K562 (cell line): ENCODE results near the gene MAST4. TPM values are rescaled to one million over a fixed set of nuclear protein-coding genes. Genes with fewer than 3 reads are reported as not detected.

Experiments
- ATAC-seq: fragments of 200-7000 bp; cut with Tn5 transposase; 3 replicates; pipeline ENCODE4 v1.9.1; 2020; ENCODE audit warnings: moderate library complexity
- BruUV-seq: library from RNA; stranded (reverse); fragments of 400-500 nt; replicated peaks from 2 replicates; lab custom pipeline; 2021; lab: Mats Ljungman, UMichigan
- CTCF ChIA-PET: fragments of 300-600 bp; formaldehyde crosslinking; extraction: SDS; loops from one replicate; lab custom pipeline; 2021; ENCODE audit warnings: low intra/inter-chr PET ratio; lab: Yijun Ruan, JAX
- POLR2A ChIA-PET: fragments of 300-600, 350-650 bp; sonication (Branson Sonifier 250); formaldehyde crosslinking; extraction: SDS; loops from one replicate; lab custom pipeline; 2021; ENCODE audit warnings: antibody characterized with exemption, inconsistent platforms; lab: Yijun Ruan, JAX
- DNase-seq, 4 experiments: peaks; one replicate each; pipeline versions ENCODE4 v3.0.0 to v3.0.0-alpha.2; 2011 to 2018; ENCODE audit warnings: low spot score in 3 of 4, mixed read lengths in 3 of 4; ENCODE audit errors: extremely low read depth in 1 of 4
- FAIRE-seq: peaks from 2 replicates; lab custom pipeline; 2011; peaks lifted over from hg19 to GRCh38; lab: Jason Lieb, UNC
- H2AFZ ChIP-seq: 2 replicates; pipeline ENCODE4 v1.6.0; 2011; ENCODE audit warnings: low read depth, low read length, control low read depth, inconsistent platforms
- H3K27ac ChIP-seq: fragments of 200-600 bp; 3 replicates; pipeline ENCODE4 v1.8.0; 2011; ENCODE audit warnings: low read depth, mild to moderate bottlenecking, control low read depth, inconsistent platforms, low read length, moderate library complexity, mixed read lengths; ENCODE audit errors: extremely low read depth
- H3K27me3 ChIP-seq, 2 experiments: fragments of 300-600 bp in 1 of 2; 2 replicates in 1 of 2; 3 replicates in 1 of 2; pipeline versions ENCODE4 v1.6.0 to v1.8.0; 2011; ENCODE audit warnings: inconsistent platforms in 2 of 2, low read length in 2 of 2, mild to moderate bottlenecking in 1 of 2, mixed read lengths in 1 of 2, moderate library complexity in 1 of 2; ENCODE audit not compliant: control insufficient read depth in 2 of 2, insufficient read depth in 2 of 2
- H3K36me3 ChIP-seq: fragments of 300-600 bp; 3 replicates; pipeline ENCODE4 v1.8.0; 2011; ENCODE audit warnings: mild to moderate bottlenecking, low read length, inconsistent platforms; ENCODE audit not compliant: control insufficient read depth, insufficient read depth
- H3K4me1 ChIP-seq, 2 experiments: fragments of 200-600 bp in 1 of 2; replicated peaks in 1 of 2; 2 replicates in 1 of 2; 3 replicates in 1 of 2; pipeline versions ENCODE4 v1.5.1 to v1.8.0; 2011; ENCODE audit warnings: inconsistent platforms in 2 of 2, low read length in 2 of 2, mild to moderate bottlenecking in 1 of 2, mixed read lengths in 1 of 2, moderate library complexity in 1 of 2; ENCODE audit not compliant: control insufficient read depth in 2 of 2, insufficient read depth in 2 of 2
- H3K4me2 ChIP-seq: 2 replicates; pipeline ENCODE4 v1.6.1; 2011; ENCODE audit warnings: low read length, control low read depth, inconsistent platforms, mixed read lengths; ENCODE audit not compliant: insufficient read depth
- H3K4me3 ChIP-seq: fragments of 200-600 bp; sonication (generic), shearing (Covaris generic); 2 replicates; pipeline ENCODE4 v1.5.1; 2016; ENCODE audit warnings: control low read depth, inconsistent platforms
- H3K79me2 ChIP-seq: fragments of 200-600 bp; 3 replicates; pipeline ENCODE4 v1.8.0; 2011; ENCODE audit warnings: low read length, inconsistent platforms; ENCODE audit not compliant: control insufficient read depth, insufficient read depth
- H3K9ac ChIP-seq, 2 experiments: 2 replicates each; pipeline versions ENCODE4 v1.6.0 to v1.6.1; 2011; ENCODE audit warnings: low read depth in 2 of 2, low read length in 2 of 2, control low read depth in 1 of 2, inconsistent platforms in 1 of 2, mild to moderate bottlenecking in 1 of 2, mixed read lengths in 1 of 2; ENCODE audit not compliant: insufficient read depth in 1 of 2
- H3K9me1 ChIP-seq: one replicate; pipeline ENCODE4 v1.6.0; 2011; ENCODE audit warnings: inconsistent platforms, mild to moderate bottlenecking, low read length, moderate library complexity; ENCODE audit not compliant: control insufficient read depth, insufficient read depth
- H3K9me3 ChIP-seq: replicated peaks from 2 replicates; pipeline ENCODE4 v1.5.1; 2011; ENCODE audit warnings: low read depth, low read length, inconsistent platforms; ENCODE audit not compliant: control insufficient read depth, insufficient read depth
- H4K20me1 ChIP-seq: replicated peaks from 2 replicates; pipeline ENCODE4 v1.6.1; 2011; ENCODE audit warnings: low read length, inconsistent platforms, mixed read lengths; ENCODE audit not compliant: control insufficient read depth, insufficient read depth
- GABPA ChIP-seq: fragments of 200-800 bp; sonication (Bioruptor generic); conservative IDR thresholded peaks from 2 replicates; pipeline ENCODE4 v1.6.1; 2016; ENCODE audit warnings: low read depth, missing genetic modification characterization, missing compliant biosample characterization
- KHSRP ChIP-seq: fragments of 450-650 bp; IDR thresholded peaks from 2 replicates; pipeline ENCODE4 v1.6.1; 2017
- PHF8 ChIP-seq: fragments of 200-600 bp; sonication (generic); IDR thresholded peaks from 2 replicates; pipeline ENCODE4 v1.6.1; 2012; ENCODE audit warnings: mixed run types, mild to moderate bottlenecking, inconsistent platforms, low read length, moderate library complexity, borderline replicate concordance
- POLR2B ChIP-seq: fragments of 450-650 bp; IDR thresholded peaks from 2 replicates; pipeline ENCODE4 v1.6.1; 2018; ENCODE audit warnings: low read depth; ENCODE audit not compliant: partially characterized antibody
- RBM17 ChIP-seq: fragments of 200-400 bp; formaldehyde crosslinking; IDR thresholded peaks from 2 replicates; pipeline ENCODE4 v1.6.1; 2017; ENCODE audit warnings: low read depth, mild to moderate bottlenecking, low read length, borderline replicate concordance
- SOX6 ChIP-seq: fragments of 450-650 bp; IDR thresholded peaks from 2 replicates; pipeline ENCODE4 v1.6.1; 2014; ENCODE audit warnings: mild to moderate bottlenecking
- TCF7 ChIP-seq: sonication (generic); IDR thresholded peaks from 2 replicates; pipeline ENCODE4 v1.6.1; 2016; ENCODE audit warnings: antibody characterized with exemption, borderline replicate concordance
- TCFL5 ChIP-seq: fragments of 250-450 bp; sonication (Bioruptor Pico); conservative IDR thresholded peaks from 2 replicates; pipeline ENCODE4 v1.6.1; 2021; ENCODE audit warnings: mild to moderate bottlenecking, moderate library complexity, matching md5 sums
- ZBTB1 ChIP-seq: sonication (generic); formaldehyde crosslinking; IDR thresholded peaks from 2 replicates; pipeline ENCODE4 v1.8.1; 2023; ENCODE audit warnings: missing genetic modification reagents, low read depth, mild to moderate bottlenecking, borderline replicate concordance
- ZBTB8A ChIP-seq: fragments of 450-650 bp; IDR thresholded peaks from 2 replicates; pipeline ENCODE4 v1.6.1; 2018; ENCODE audit warnings: mild to moderate bottlenecking, moderate library complexity; ENCODE audit not compliant: partially characterized antibody
- ZC3H8 ChIP-seq: fragments of 450-650 bp; IDR thresholded peaks from 2 replicates; pipeline ENCODE4 v1.6.1; 2017
- ZNF347 ChIP-seq: fragments of 450-650 bp; formaldehyde crosslinking; IDR thresholded peaks from 2 replicates; pipeline ENCODE4 v1.4.0; 2020; ENCODE audit warnings: low read depth, mild to moderate bottlenecking, moderate library complexity
- WGBS: fragments of 100-300 bp; shearing (Covaris generic); methylation state at CpG from one replicate; pipeline ENCODE4 v1.1.6; 2016; ENCODE audit warnings: low coverage, mixed read lengths; ENCODE audit not compliant: insufficient coverage; ENCODE audit errors: missing lambda C conversion rate; 5-methylcytosine and 5-hydroxymethylcytosine counted together
- in situ Hi-C: fragments of 300-500 bp; cut with MboI; formaldehyde crosslinking; loops from 4 replicates; pipeline ENCODE4 v1.15.0; 2018; ENCODE audit warnings: inconsistent platforms, mixed read lengths
- intact Hi-C: fragments of 100-400 bp; cut with micrococcal nuclease; formaldehyde crosslinking; loops from 2 replicates; pipeline ENCODE4 v1.14.2; 2022
- polyA plus RNA-seq, 8 experiments: library from polyadenylated mRNA; depleted of rRNA in 4 of 8; stranded (reverse) in 5 of 8; unstranded in 3 of 8; fragments of >200 nt; fragmentation: Nextera tagmentation in 2 of 8; fragmentation: Illumina TruSeq in 1 of 8; extraction: Ambion mirVana in 2 of 8; extraction: Trizol in 1 of 8; gene quantifications; 2 replicates each; pipeline versions ENCODE4 v1.2.1 to v1.2.3, GENCODE V29; 2011 to 2014; ENCODE audit warnings: inconsistent platforms in 1 of 8, missing spikeins in 1 of 8
- total RNA-seq, 7 experiments: library from RNA; depleted of rRNA in 6 of 7; stranded (reverse); fragments of >200 nt in 6 of 7; fragmentation: Illumina TruSeq in 2 of 7; extraction: Trizol in 2 of 7; gene quantifications; 2 replicates each; pipeline versions ENCODE4 v1.2.1 to v1.2.3, GENCODE V29; 2011 to 2021; ENCODE audit warnings: low replicate concordance in 1 of 7

The MAST4 gene
- total and polyA plus RNA-seq, 9 of the 15 experiments (the other 6 are each of a cell fraction or from before 2014, with no cell fraction given): 0.88 to 10.1 (median 5.2) TPM

DNA sequence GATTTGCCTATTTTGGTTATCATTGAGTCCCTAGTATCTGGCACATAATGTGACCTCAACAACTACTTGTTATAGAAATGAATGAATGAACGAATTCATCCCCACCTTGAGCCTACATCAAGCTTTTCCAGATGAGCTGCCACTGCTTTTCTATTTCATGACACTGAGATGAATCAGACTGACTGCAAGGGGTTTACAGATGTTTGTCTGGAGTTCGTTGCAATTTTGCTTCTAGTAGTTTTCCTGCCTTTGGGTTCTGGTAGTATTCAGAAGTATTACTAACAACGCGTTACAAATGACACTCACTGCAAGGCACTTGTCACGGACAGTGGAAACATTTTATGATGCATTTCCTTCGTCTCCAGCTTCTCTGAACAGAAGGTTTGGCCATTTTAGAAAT is 378.1 kb downstream of the MAST4 start:
- Histone ChIP-seq H3K9me1 (no peaks in the 10 kb centered on the region), H3K4me1 (no peaks in the 10 kb centered on the region), H3K79me2 (no peaks in the 10 kb centered on the region), H3K9me3 (no peaks in the 10 kb centered on the region), H3K36me3 (no peaks in the 10 kb centered on the region), H3K9ac (no peak overlapping the region)
- under 1% methylated on average over 6 of the region's 6 CpGs for WGBS
- DNase-seq: no peak
- TF ChIP-seq TCFL5 (CRISPR knock-in tag): no peak
- no peak for TF ChIP-seq POLR2B
- TF ChIP-seq ZNF347 (CRISPR knock-in tag): no peak
- no peak for TF ChIP-seq ZC3H8
- TF ChIP-seq, all 486 proteins: peak for 0
- CTCF ChIA-PET: no interaction called here
- BruUV-seq: no TSS peak
- no peaks in the 10 kb centered on the region for H4K20me1 ChIP-seq
- intact Hi-C loops: no loop called here
- ATAC-seq: no peak
- no peak overlapping the region for H3K27ac ChIP-seq
- POLR2A ChIA-PET: interaction anchor here (0.6 to 0.7 kb wide), 2 partner anchors 8 to 1801 kb away, joined by 3 read pairs; no protein-coding TSS in a partner anchor
- FAIRE-seq: no peak
- no peak overlapping the region for H3K4me2 ChIP-seq
- H3K4me3 ChIP-seq: no peak overlapping the region
- H2AFZ ChIP-seq: no peak overlapping the region
- in situ Hi-C loops: no loop called here
- peaks cover 7% of the 10 kb centered on the region in 2 experiments for H3K27me3 ChIP-seq

DNA sequence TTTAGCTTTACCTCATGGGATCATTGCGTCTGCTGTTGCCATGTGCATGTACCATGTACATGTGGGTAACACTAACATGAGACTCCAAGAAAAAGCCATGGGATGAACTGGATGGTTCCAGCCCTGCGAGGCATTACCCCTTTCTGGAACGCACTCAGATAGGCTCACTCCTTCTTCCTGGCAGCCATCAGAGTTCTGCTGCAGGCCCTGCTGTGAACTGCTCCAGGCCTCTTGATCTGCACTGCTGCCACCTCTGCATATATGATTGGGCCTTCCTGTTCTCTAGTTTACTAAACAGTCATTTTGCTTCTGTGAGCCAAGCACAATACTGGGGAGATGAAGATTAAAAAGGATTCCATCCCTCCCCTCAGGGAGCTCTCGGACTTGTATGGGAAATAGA is 379.9 kb downstream of the MAST4 start:
- H3K79me2 ChIP-seq: no peaks in the 10 kb centered on the region
- H3K4me2 ChIP-seq: no peak overlapping the region
- in situ Hi-C loops: no loop called here
- TF ChIP-seq TCF7 (no peak), KHSRP (no peak), PHF8 (no peak), RBM17 (no peak), ZBTB8A (no peak), SOX6 (no peak), ZBTB1 (CRISPR knock-in tag) (no peak), GABPA (tag) (no peak)
- TF ChIP-seq, all 486 proteins: peak for 0
- Histone ChIP-seq H3K4me3 (no peak overlapping the region), H4K20me1 (no peaks in the 10 kb centered on the region), H2AFZ (no peak overlapping the region), H3K9ac (no peak overlapping the region), H3K27ac (no peak overlapping the region), H3K27me3 (peaks cover 4 to 8% of the 10 kb centered on the region in 2 experiments; a peak in 4 of 5 replicates), H3K9me1 (no peaks in the 10 kb centered on the region), H3K36me3 (no peaks in the 10 kb centered on the region), H3K4me1 (no peaks in the 10 kb centered on the region), H3K9me3 (no peaks in the 10 kb centered on the region)
- intact Hi-C loops: no loop called here
- no peak for DNase-seq
- no TSS peak for BruUV-seq
- FAIRE-seq: no peak
- ChIA-PET POLR2A (no interaction called here), CTCF (no interaction called here)
- ATAC-seq: no peak
- WGBS: 0% methylated on average over 4 of the region's 4 CpGs
